Measurements from ENCODE around the gene ERN1. TPM values are rescaled to one million over a fixed set of nuclear protein-coding genes. Genes with fewer than 3 reads are reported as not detected.

The ERN1 gene
- polyA plus RNA-seq, 5 donors = 8.5 to 13.6 (median 10.5) TPM

GRCh38 chr17:64113006-64113405, 16.9 kb downstream of the ERN1 start:
- DNase-seq = no peak

GRCh38 chr17:64111831-64112230, 18.1 kb downstream of the ERN1 start:
- no peak for DNase-seq

GRCh38 chr17:64110379-64111152, 19.4 kb downstream of the ERN1 start:
- no peak for DNase-seq

GRCh38 chr17:64109400-64109799, 20.5 kb downstream of the ERN1 start:
- no peak for DNase-seq

GRCh38 chr17:64107500-64108236, 22.3 kb downstream of the ERN1 start:
- DNase-seq = no peak

GRCh38 chr17:64106918-64107317, 23.0 kb downstream of the ERN1 start:
- DNase-seq = no peak

- DNase-seq = no peak
These were observed 26.3 kb downstream of the ERN1 start for GRCh38 chr17:64103391-64104364.

- no peak for DNase-seq
These were observed 27.1 kb downstream of the ERN1 start for GRCh38 chr17:64102627-64103390.

GRCh38 chr17:64099543-64099942, 30.4 kb downstream of the ERN1 start:
- no peak for DNase-seq

- no peak for DNase-seq
These were observed 32.6 kb downstream of the ERN1 start for GRCh38 chr17:64097196-64097936.

- no peak for DNase-seq
These were observed 33.9 kb downstream of the ERN1 start for GRCh38 chr17:64096037-64096436.

- no peak for DNase-seq
These were observed 34.6 kb downstream of the ERN1 start for GRCh38 chr17:64095144-64095882.

GRCh38 chr17:64094412-64094811, 35.5 kb downstream of the ERN1 start:
- no peak for DNase-seq

GRCh38 chr17:64092952-64093451, 36.9 kb downstream of the ERN1 start:
- DNase-seq = no peak

GRCh38 chr17:64092113-64092512, 37.8 kb downstream of the ERN1 start:
- no peak for DNase-seq

GRCh38 chr17:64091571-64091970, 38.4 kb downstream of the ERN1 start:
- DNase-seq = no peak

- DNase-seq = no peak
These were observed 38.8 kb downstream of the ERN1 start for GRCh38 chr17:64091116-64091515.

- DNase-seq = no peak
These were observed 39.8 kb downstream of the ERN1 start for GRCh38 chr17:64090144-64090543.

- no peak for DNase-seq
These were observed 42.5 kb downstream of the ERN1 start for GRCh38 chr17:64087252-64088005.

All from right lung (tissue), 5 donors.